DMS153 treated with DMSO at 0.1 percent for 48 hours (cell line): ENCODE results near the gene ILDR2.
A peak's percentile ranks its signal among the peaks of the same experiment; 100 is the strongest.

Experiments used
- DNase-seq: peaks from one replicate; lab custom pipeline; 2025; ENCODE audit not compliant: unreplicated experiment; lab: John Stamatoyannopoulos, UW

Gene ILDR2

GRCh38 chr1:166925810-166926478 is 49.4 kb downstream of the ILDR2 start:
- DNase-seq, result no peak

GRCh38 chr1:166924823-166925541 is 50.4 kb downstream of the ILDR2 start:
- DNase-seq, result no peak

GRCh38 chr1:166920561-166921475 is 54.5 kb downstream of the ILDR2 start:
- no peak for DNase-seq

GRCh38 chr1:166918956-166919316 is 56.4 kb downstream of the ILDR2 start:
- no peak for DNase-seq

- DNase-seq, result no peak
These were observed 57.0 kb downstream of the ILDR2 start for GRCh38 chr1:166918088-166918955.

GRCh38 chr1:166915941-166916340 is 59.4 kb downstream of the ILDR2 start:
- DNase-seq, result no peak

GRCh38 chr1:166915042-166915441 is 60.3 kb downstream of the ILDR2 start:
- DNase-seq, result no peak

- no peak for DNase-seq
These were observed 61.2 kb downstream of the ILDR2 start for GRCh38 chr1:166914111-166914510.

- no peak for DNase-seq
These were observed 63.7 kb downstream of the ILDR2 start for GRCh38 chr1:166911624-166912023.

- DNase-seq, result peak; percentile 97
These were observed 64.8 kb downstream of the ILDR2 start for GRCh38 chr1:166910396-166910994.

- no peak for DNase-seq
These were observed 66.4 kb downstream of the ILDR2 start for GRCh38 chr1:166908942-166909341.

- no peak for DNase-seq
These were observed 67.6 kb downstream of the ILDR2 start for GRCh38 chr1:166907763-166908162.

GRCh38 chr1:166907051-166907450 is 68.3 kb downstream of the ILDR2 start:
- no peak for DNase-seq

GRCh38 chr1:166906647-166907046 is 68.7 kb downstream of the ILDR2 start:
- DNase-seq, result no peak

- no peak for DNase-seq
These were observed 69.4 kb downstream of the ILDR2 start for GRCh38 chr1:166905900-166906299.

- no peak for DNase-seq
These were observed 70.2 kb downstream of the ILDR2 start for GRCh38 chr1:166905136-166905535.

- no peak for DNase-seq
These were observed 72.1 kb downstream of the ILDR2 start for GRCh38 chr1:166903232-166903631.

- no peak for DNase-seq
These were observed 73.1 kb downstream of the ILDR2 start for GRCh38 chr1:166902279-166902678.

- DNase-seq, result no peak
These were observed 74.4 kb downstream of the ILDR2 start for GRCh38 chr1:166900987-166901386.

GRCh38 chr1:166899769-166900168 is 75.6 kb downstream of the ILDR2 start:
- DNase-seq, result no peak
